Neural crest cell (in vitro differentiated cells): ENCODE data around the gene PIEZO2. TPM values are rescaled to one million over a fixed set of nuclear protein-coding genes. Genes with fewer than 3 reads are reported as not detected.

Experiments
- DNase-seq: peaks from one replicate; pipeline ENCODE4 v3.0.0; 2021; ENCODE audit warnings: low read depth, mixed read lengths, low spot score
- H3K27ac Mint-ChIP-seq: one replicate; pipeline ENCODE4 v1.8.0; 2021; ENCODE audit warnings: mild to moderate bottlenecking, mixed read lengths; ENCODE audit not compliant: unreplicated experiment
- H3K27me3 Mint-ChIP-seq: 2 replicates; pipeline ENCODE4 v1.8.0; 2021; ENCODE audit warnings: low read depth, mild to moderate bottlenecking, mixed read lengths
- H3K36me3 Mint-ChIP-seq: 2 replicates; pipeline ENCODE4 v1.8.0; 2021; ENCODE audit warnings: low read depth, mild to moderate bottlenecking, mixed read lengths
- H3K4me1 Mint-ChIP-seq: 2 replicates; pipeline ENCODE4 v1.8.0; 2021; ENCODE audit warnings: mixed read lengths
- H3K4me3 Mint-ChIP-seq: one replicate; pipeline ENCODE4 v1.8.0; 2021; ENCODE audit warnings: mild to moderate bottlenecking, mixed read lengths
- H3K9me3 Mint-ChIP-seq: 2 replicates; pipeline ENCODE4 v1.8.0; 2021; ENCODE audit warnings: mixed read lengths
- total RNA-seq: library from RNA; stranded (reverse); gene quantifications from 2 replicates; pipeline ENCODE4 v1.2.1, GENCODE V29; 2021
- TF ChIP-seq, protein P1 (sequence below): fragments of 200-600 bp; sonication (generic); conservative IDR thresholded peaks from 2 replicates; pipeline ENCODE4 v1.5.0; 2021; ENCODE audit warnings: antibody characterized with exemption, mild to moderate bottlenecking

Gene PIEZO2
- total RNA-seq, 1 donor from 2014 or later: 15.5 TPM

DNA sequence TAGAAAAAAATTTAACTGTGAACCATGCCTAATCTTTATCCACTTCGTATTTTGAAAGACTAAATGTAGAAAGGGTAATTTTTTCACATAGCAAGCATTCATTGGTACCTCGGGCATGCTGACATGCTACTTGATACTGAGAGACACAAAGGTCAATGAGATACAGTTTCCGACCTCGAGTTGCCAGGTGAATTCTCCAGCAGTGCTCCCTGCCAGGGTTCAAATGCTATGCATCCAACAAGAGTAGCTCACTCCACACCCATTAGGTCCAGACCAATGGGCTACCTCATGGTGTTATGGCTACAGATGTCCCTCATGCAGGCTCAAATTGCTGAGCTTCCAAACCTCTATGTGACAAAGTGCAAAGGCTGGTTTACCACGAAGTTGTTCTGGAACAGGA lies 305.8 kb downstream of the PIEZO2 start:
- no peaks in the 10 kb centered on the region for H3K4me1 Mint-ChIP-seq
- H3K27ac Mint-ChIP-seq: no peak overlapping the region
- H3K9me3 Mint-ChIP-seq: peaks cover 2% of the 10 kb centered on the region
- H3K27me3 Mint-ChIP-seq: no peaks in the 10 kb centered on the region
- DNase-seq: no peak
- H3K4me3 Mint-ChIP-seq: no peak overlapping the region
- TF ChIP-seq, protein P1, sequence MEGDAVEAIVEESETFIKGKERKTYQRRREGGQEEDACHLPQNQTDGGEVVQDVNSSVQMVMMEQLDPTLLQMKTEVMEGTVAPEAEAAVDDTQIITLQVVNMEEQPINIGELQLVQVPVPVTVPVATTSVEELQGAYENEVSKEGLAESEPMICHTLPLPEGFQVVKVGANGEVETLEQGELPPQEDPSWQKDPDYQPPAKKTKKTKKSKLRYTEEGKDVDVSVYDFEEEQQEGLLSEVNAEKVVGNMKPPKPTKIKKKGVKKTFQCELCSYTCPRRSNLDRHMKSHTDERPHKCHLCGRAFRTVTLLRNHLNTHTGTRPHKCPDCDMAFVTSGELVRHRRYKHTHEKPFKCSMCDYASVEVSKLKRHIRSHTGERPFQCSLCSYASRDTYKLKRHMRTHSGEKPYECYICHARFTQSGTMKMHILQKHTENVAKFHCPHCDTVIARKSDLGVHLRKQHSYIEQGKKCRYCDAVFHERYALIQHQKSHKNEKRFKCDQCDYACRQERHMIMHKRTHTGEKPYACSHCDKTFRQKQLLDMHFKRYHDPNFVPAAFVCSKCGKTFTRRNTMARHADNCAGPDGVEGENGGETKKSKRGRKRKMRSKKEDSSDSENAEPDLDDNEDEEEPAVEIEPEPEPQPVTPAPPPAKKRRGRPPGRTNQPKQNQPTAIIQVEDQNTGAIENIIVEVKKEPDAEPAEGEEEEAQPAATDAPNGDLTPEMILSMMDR: no peak
- H3K36me3 Mint-ChIP-seq: peaks cover 5% of the 10 kb centered on the region

DNA sequence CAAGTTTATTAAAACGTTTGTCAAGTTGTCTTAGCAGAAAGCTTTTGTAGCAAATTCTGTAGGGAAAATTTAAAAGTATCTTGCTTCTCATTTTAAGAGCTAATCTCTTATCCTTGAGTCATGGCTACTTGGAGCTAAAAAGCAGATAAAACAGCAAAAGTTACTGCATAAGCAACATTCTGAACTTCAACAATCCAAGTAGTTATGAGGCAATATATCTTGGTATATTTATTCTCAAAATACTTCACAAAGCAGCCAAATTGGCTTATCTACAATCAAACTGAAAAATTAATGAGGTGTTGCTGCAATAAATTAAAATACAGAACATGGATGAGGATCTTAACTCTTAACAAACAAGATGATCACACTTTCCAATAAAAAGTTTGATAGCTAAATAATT lies 306.5 kb downstream of the PIEZO2 start:
- peaks cover 5% of the 10 kb centered on the region for H3K36me3 Mint-ChIP-seq
- no peak for DNase-seq
- H3K27ac Mint-ChIP-seq: no peak overlapping the region
- no peaks in the 10 kb centered on the region for H3K27me3 Mint-ChIP-seq
- H3K4me3 Mint-ChIP-seq: no peak overlapping the region
- peaks cover 2% of the 10 kb centered on the region for H3K9me3 Mint-ChIP-seq
- H3K4me1 Mint-ChIP-seq: no peaks in the 10 kb centered on the region
- TF ChIP-seq, protein P1: no peak

DNA sequence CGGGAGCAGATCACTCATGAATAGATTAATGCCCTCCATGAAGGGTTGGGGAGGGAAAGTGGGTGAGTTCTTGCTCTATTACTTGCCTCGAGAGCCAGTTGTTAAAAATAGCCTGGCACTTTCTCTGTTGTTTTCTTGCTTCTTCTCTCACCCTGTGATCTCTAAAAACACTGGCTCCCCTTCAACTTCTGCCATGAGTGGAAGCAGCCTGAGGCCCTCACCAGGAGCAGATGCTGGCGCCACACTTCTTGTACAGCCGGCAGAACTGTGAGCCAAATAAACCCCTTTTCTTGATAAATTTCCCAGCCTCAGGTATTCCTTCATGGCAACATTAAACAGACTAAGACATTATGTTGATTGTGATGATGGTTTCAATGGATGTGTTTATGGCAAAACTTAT lies 307.0 kb downstream of the PIEZO2 start:
- H3K36me3 Mint-ChIP-seq: peaks cover 3% of the 10 kb centered on the region
- H3K9me3 Mint-ChIP-seq: peaks cover 2% of the 10 kb centered on the region
- TF ChIP-seq, protein P1: no peak
- H3K27me3 Mint-ChIP-seq: no peaks in the 10 kb centered on the region
- H3K4me1 Mint-ChIP-seq: no peaks in the 10 kb centered on the region
- no peak for DNase-seq
- H3K4me3 Mint-ChIP-seq: no peak overlapping the region
- H3K27ac Mint-ChIP-seq: no peak overlapping the region

GRCh38 chr18:10841203-10841602 lies 308.2 kb downstream of the PIEZO2 start:
- no peak overlapping the region for H3K4me3 Mint-ChIP-seq
- H3K36me3 Mint-ChIP-seq: no peaks in the 10 kb centered on the region
- H3K4me1 Mint-ChIP-seq: no peaks in the 10 kb centered on the region
- peaks cover 2% of the 10 kb centered on the region for H3K9me3 Mint-ChIP-seq
- no peaks in the 10 kb centered on the region for H3K27me3 Mint-ChIP-seq
- TF ChIP-seq, protein P1: no peak
- no peak for DNase-seq
- H3K27ac Mint-ChIP-seq: no peak overlapping the region

- Mint-ChIP-seq H3K9me3 (no peaks in the 10 kb centered on the region), H3K36me3 (no peaks in the 10 kb centered on the region), H3K27ac (no peak overlapping the region), H3K27me3 (no peaks in the 10 kb centered on the region), H3K4me3 (no peak overlapping the region), H3K4me1 (no peaks in the 10 kb centered on the region)
- TF ChIP-seq, protein P1: no peak
- DNase-seq: no peak
Observed at GRCh38 chr18:10840743-10841142, 308.6 kb downstream of the PIEZO2 start.

DNA sequence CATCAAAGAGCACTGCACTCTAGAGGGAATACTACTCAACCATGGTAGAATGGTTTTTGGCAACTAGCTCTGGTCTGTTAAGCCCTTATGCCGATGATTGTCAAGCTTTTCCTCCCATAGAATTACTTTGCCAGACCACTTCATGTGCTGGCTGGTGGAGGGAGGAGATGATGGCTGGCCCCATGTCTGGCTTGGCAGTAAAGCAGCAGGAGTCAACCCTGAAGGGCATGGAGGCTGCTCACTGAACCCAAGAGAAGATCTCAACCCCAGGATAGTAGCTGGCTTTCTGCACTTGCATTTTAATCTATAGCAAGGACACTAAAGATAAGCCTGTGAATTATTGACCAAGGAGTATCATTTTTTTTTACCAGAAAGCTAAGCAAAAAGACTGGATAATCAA lies 309.9 kb downstream of the PIEZO2 start:
- H3K4me3 Mint-ChIP-seq: no peak overlapping the region
- TF ChIP-seq, protein P1: no peak
- H3K27ac Mint-ChIP-seq: no peak overlapping the region

More for the DNA sequence above, 309.9 kb downstream of the PIEZO2 start:
- no peaks in the 10 kb centered on the region for H3K9me3 Mint-ChIP-seq
- H3K36me3 Mint-ChIP-seq: no peaks in the 10 kb centered on the region
- no peaks in the 10 kb centered on the region for H3K27me3 Mint-ChIP-seq
- no peak for DNase-seq
- H3K4me1 Mint-ChIP-seq: no peaks in the 10 kb centered on the region
